GM23338 (cell line): ENCODE measurements around the gene AVPR1B.

ENCODE experiments used
- CREB1 ChIP-seq: fragments of 250-450 bp; sonication (Bioruptor Pico); IDR thresholded peaks from 2 replicates; pipeline ENCODE4 v1.5.0; 2020; ENCODE audit warnings: low read depth, mild to moderate bottlenecking, moderate library complexity
- ETS1 ChIP-seq: IDR thresholded peaks from 2 replicates; pipeline ENCODE4 v1.6.1; 2016; ENCODE audit warnings: antibody characterized with exemption
- EZH2 ChIP-seq: fragments of 200-600 bp; sonication (generic); IDR thresholded peaks from one replicate; pipeline ENCODE4 v1.8.0; 2017; ENCODE audit warnings: antibody characterized with exemption, mild to moderate bottlenecking, low read depth; ENCODE audit not compliant: unreplicated experiment
- JUNB ChIP-seq: IDR thresholded peaks from one replicate; pipeline ENCODE4 v1.6.1; 2016; ENCODE audit warnings: antibody characterized with exemption; ENCODE audit not compliant: unreplicated experiment
- NANOG ChIP-seq: IDR thresholded peaks from 2 replicates; pipeline ENCODE4 v1.6.1; 2016; ENCODE audit warnings: antibody characterized with exemption, borderline replicate concordance
- POLR2AphosphoS5 ChIP-seq: IDR thresholded peaks from 2 replicates; pipeline ENCODE4 v1.6.1; 2016; ENCODE audit warnings: antibody characterized with exemption, low read depth
- TF ChIP-seq, protein P1 (sequence below), 2 experiments: fragments of 200-600 bp in 1 of 2; sonication (generic) in 1 of 2; conservative IDR thresholded peaks; 2 replicates each; pipeline versions ENCODE4 v1.5.1 to v1.6.1; 2016 to 2017; ENCODE audit warnings: antibody characterized with exemption in 2 of 2, low read depth in 2 of 2, mild to moderate bottlenecking in 2 of 2, moderate library complexity in 1 of 2

DNA sequence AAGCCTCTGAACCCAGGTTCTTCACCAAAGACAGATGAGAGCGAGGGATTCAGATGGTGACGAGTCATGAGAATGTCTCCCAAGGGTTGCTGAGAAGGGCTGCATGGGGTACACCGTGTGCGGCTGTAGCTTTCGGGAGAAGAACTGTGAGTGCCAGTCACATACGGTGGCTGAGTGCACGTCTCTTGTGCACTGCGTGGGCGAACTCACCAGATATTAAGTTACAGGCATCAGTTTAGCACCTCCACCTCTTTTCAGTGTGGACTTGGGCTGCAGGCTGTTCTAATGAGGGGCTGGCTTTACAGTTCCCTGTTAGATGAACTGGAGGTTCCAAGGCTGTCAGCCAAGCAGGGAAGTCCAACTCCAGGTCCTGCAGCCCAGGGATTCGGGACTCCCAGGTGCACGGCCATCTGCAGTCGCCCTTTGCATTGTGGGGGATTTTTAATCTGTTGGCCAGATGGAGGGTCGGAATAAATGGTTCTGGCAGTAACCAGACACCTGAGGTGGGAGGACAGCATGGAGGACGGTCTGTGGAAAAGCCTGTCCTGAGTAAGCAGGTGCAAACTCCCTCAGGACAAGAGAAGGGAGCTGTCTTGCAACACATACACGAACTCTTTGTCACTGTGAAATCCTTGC, 26.5 kb upstream of the AVPR1B start:
- TF ChIP-seq, protein P1, sequence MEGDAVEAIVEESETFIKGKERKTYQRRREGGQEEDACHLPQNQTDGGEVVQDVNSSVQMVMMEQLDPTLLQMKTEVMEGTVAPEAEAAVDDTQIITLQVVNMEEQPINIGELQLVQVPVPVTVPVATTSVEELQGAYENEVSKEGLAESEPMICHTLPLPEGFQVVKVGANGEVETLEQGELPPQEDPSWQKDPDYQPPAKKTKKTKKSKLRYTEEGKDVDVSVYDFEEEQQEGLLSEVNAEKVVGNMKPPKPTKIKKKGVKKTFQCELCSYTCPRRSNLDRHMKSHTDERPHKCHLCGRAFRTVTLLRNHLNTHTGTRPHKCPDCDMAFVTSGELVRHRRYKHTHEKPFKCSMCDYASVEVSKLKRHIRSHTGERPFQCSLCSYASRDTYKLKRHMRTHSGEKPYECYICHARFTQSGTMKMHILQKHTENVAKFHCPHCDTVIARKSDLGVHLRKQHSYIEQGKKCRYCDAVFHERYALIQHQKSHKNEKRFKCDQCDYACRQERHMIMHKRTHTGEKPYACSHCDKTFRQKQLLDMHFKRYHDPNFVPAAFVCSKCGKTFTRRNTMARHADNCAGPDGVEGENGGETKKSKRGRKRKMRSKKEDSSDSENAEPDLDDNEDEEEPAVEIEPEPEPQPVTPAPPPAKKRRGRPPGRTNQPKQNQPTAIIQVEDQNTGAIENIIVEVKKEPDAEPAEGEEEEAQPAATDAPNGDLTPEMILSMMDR (conservative IDR thresholded peaks at IDR 0.05; ENCODE audit: low read depth in 2 of 2) = no peak
- TF ChIP-seq EZH2 = no peak
- TF ChIP-seq POLR2AphosphoS5 = no peak
- no peak for TF ChIP-seq JUNB
- TF ChIP-seq NANOG = no peak
- no peak for TF ChIP-seq CREB1 (CRISPR knock-in tag)
- no peak for TF ChIP-seq ETS1
